ENCODE measurements around the gene CENPE.

CENPE gene

DNA sequence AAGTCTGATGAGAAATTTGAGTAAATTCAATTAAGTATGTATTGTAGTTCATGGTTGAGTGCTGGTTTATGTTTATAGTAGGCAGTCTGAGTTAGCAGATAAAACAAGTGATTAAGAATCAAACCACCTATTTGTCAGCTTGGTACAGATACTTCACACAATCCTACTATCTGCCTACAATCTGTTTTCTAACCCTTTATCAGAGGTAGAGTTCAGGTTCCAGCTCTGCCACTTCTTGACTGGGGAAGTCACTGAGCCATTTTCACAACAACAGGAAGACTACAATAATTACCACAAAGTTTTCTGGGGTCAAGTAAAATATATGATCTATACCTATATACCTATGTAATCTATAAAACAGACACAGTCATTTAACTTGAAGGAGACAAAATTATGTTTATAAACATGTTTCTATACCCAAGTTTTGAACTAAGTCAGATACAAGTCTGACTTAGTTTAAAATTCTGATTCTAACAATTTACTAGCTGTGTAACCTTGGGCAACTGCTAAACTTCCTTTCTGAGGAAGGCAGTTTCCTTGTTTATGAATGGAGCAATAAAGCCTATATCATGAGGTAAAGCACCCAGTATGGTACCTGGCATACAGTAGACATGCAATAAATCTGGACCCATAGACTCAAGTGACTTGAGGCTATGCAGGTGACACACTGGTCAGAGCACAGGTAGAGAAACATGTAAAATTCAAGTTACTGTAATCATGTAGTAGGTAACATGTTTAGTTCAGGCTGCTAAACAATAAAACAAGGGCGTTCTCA, 61.3 kb downstream of the CENPE start:
- DNase-seq (ENCODE audit: low spot score) = no peak

- DNase-seq (ENCODE audit: low spot score) = no peak
These were observed 69.0 kb downstream of the CENPE start for GRCh38 chr4:103129174-103129573.

DNA sequence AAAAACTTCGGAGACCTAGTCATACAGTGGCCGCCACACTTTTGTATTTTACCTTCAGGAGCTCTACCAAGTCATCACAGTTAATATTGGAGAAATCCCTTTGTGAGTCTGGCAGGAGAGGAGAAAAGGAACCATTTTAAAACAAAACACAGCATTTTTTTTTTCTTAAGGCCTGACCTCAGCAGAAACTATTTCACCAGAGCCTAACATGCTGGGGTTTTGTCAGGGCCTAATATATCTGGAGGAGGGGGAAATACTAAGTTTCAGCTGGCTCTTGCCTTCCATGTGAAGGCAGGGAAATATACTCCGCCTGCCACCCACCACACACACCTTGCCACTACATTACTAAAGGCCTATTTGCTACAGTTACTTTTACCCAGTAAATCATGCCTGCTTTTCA, 72.0 kb downstream of the CENPE start:
- no peak for DNase-seq (ENCODE audit: low spot score)

DNA sequence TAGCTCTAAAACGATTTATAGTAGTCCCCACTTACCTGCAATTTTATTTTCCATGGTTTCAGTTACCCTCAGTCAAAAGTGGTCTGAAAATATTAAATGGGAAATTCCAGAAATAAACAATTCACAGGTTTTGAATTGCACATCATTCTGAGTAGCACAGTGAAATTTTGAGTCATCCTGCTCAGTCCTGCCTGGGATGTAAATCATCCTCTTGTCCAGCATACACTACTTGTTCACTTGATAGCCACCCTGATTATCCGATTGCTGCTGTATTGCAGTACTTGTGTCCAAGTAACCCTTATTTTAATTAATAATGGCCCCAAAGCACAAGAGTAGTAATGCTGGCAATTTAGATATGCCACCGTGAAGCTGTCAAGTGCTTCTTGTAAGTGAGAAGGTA, 75.0 kb downstream of the CENPE start:
- DNase-seq (ENCODE audit: low spot score) = no peak

DNA sequence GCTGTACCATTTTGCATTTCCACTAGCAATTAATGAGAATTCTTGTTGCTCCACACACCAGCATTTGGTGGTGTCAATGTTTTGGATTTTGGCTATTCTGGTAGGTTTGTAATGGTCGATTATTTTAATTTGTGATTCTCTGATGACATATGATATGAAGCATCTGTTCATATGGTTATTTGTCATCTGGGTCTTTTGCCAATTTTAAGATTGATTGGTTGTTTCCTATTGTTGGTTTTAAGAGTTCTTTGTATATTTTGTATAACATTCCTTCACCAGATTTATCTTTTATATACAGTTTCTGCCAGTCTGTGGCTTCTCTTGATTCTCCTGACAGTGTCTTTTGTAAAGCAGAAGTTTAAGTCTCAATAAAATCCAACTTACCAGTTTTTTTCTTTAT, 80.0 kb downstream of the CENPE start:
- no peak for DNase-seq (ENCODE audit: low spot score)

- DNase-seq (ENCODE audit: low spot score) = no peak
These were observed 86.5 kb downstream of the CENPE start for GRCh38 chr4:103111598-103111997.

DNA sequence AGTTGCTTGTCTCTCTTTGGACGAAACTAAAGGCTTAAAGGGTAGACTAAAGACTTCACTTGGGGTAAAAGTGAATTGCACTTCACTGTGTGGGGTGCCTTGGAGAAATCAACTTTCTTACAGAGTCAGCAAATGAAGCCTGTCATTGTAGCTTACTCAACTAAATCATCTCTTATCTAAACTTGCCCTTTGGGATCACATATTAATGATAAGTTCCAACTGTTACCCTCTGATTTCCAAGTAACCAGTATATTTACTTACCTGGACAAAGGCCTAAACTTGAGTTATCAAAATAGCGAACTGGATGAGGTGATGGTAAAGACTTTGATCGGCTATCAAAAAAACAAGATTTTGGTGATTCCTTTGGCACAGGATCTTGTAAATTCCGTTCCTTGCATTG, 89.6 kb downstream of the CENPE start:
- DNase-seq (ENCODE audit: low spot score) = no peak

DNA sequence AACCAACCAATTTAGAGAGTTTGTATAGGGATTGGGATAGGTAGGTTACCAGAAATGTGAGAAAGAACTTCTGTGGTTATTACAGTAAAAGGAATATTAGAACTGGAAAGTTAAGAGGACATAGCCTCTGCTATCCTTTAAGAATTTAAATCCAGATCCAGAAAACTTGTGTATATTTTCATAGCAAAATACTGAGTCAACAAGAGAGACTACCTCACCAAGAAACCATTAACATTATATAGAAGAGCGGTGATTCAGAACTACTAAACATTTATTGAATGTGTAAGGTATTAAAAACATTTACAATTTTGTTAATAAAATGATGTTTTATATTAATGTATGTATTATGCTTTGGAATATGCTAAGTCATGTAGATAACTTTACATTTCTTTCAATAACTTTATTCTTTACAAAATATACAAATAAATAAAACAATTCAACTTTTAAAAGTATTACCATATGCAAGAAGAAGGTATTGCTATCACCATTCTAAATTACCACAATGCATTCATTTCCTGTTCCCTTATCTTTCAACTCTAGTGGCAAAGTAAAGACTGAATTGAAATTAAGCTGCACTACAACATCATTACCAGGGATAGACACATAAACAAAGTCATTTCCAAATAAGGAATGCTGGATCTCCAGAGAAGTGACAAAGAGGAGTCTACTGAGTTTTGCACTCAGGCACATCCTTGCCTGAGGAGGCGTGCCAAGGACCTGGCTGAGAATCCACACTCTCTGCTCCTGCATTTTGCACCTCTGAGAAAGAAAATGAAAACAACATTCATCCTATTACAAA, 92.4 kb downstream of the CENPE start:
- no peak for DNase-seq (ENCODE audit: low spot score)

DNA sequence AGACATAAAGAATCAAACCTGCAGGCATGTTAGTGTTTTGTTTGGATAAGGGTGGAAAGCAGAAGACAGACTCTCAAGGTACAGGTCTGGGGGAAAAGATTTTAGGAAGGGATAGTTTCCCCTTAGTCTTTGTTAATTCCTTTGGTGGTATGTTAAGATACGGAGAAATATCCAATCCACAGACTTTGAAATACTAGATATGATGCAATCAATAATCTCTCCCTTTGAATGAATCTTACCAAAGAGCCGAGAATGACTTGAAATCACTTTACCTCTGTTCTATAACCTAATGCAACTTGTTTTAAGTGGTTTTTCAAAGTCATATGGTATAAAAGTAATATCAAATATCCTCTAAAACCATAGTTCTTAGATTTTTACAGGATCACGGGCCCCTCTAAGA, 93.3 kb downstream of the CENPE start:
- no peak for DNase-seq (ENCODE audit: low spot score)

GRCh38 chr4:103100691-103101090, 97.5 kb downstream of the CENPE start:
- no peak for DNase-seq (ENCODE audit: low spot score)

GRCh38 chr4:103099691-103100392, 98.3 kb downstream of the CENPE start, which contains the start of gene BDH2:
TSS of gene BDH2 (minus strand) at chr4:103099834. CDS start at chr4:103096254, 3,580 bp downstream.
- peak; percentile 83 for DNase-seq (ENCODE audit: low spot score)

- DNase-seq (ENCODE audit: low spot score) = no peak
These were observed 99.2 kb downstream of the CENPE start for GRCh38 chr4:103098756-103099440.

GRCh38 chr4:103098341-103098740, 99.8 kb downstream of the CENPE start:
- no peak for DNase-seq (ENCODE audit: low spot score)

DNA sequence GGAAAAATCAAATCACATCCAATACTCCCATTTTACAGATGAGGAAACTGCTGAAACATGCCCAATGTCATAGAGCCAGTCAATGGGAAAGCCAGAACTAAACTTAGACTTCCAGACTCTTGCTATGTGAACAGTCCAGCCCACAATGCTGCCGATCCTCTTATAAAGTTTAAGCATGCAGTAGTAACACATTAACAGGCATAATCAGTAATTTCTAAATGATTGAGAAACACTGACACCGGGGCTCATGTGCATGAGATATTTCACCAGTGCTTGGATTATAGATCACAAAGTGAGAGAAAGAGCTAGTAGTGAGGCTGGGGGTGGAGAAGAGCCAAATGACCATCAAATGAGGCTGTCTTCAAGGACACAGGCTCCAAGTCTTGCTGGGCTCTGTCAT, 101.0 kb downstream of the CENPE start:
- DNase-seq (ENCODE audit: low spot score) = no peak

DNA sequence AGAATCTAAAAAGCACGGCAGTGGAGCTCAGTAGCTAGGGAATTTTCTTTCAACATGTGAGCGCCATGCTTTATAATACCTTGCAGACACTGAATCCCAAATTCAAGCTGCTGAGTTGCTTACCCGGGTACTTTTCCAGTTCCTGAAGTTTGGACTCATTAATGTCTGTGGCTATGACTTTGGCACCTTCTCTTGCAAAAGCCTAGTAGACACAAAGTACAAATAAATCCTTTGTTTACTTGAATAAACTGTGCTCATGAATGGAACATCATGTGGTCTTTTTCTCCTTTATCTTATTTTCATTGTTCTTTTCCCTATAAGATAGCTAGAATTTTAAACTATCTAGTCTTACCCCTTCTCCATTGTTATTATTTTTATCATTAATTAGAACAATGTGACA, 103.1 kb downstream of the CENPE start:
- DNase-seq (ENCODE audit: low spot score) = no peak

- no peak for DNase-seq (ENCODE audit: low spot score)
These were observed 105.9 kb downstream of the CENPE start for GRCh38 chr4:103092245-103092644.

DNA sequence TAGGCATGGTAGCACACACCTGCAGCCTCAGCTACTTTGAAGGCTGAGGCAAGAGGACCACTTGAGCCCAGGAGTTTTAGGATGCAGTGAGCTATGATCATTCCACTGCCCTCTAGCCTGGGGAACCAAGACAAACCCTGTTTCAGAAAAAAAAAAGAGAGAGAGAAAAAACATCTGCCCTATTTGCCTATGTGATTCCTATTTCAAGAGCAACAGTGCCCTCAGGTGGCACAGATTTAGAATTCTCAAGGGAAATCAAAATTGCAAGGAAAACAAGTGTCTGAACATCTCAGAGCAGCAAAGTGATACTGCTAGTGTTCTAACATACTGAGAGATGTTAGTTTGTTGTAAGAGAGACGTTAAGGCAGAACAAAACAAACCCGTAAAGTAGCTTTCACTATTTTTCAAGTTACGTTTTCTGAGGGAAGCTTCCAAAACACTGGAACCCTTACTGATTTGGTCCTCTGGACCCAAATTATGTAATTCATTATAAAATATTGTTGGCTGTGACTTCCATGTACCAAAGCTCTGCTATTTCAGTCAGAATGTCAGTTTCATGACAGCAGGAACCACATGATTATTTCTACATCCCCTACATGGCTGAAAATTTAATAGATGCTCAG, 106.4 kb downstream of the CENPE start:
- no peak for DNase-seq (ENCODE audit: low spot score)

DNA sequence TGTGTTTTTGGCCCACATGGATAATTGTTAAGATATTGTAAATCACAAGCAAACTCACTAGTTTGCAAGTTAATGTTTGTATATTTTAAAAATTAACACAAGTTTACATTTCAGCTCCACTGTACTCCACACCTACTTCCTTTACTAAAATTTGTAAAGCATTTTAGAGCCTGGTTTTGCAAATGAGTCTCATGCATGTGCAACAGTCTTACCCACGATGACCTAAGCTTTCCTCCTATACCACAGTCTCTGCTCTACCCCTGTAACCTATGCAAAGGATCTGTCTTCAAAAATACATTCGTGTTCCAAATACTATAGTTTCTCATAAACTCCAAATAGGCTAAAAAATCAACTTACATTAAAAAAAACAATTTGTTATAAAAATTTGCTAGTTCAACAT, 108.7 kb downstream of the CENPE start:
- DNase-seq (ENCODE audit: low spot score) = no peak

- DNase-seq (ENCODE audit: low spot score) = no peak
These were observed 111.6 kb downstream of the CENPE start for GRCh38 chr4:103086551-103086950.

- DNase-seq (ENCODE audit: low spot score) = no peak
These were observed 112.5 kb downstream of the CENPE start for GRCh38 chr4:103085555-103086196.

- no peak for DNase-seq (ENCODE audit: low spot score)
These were observed 118.5 kb downstream of the CENPE start for GRCh38 chr4:103079621-103080020.

Measured in AG08396 (cell line).